Embryonic facial prominence (tissue), 1 donor: ENCODE results near the gene BMP2K.

Experiments
- DNase-seq: peaks from one replicate; pipeline ENCODE4 v3.0.0-alpha.2; 2016; ENCODE audit errors: extremely low spot score

Gene BMP2K

DNA sequence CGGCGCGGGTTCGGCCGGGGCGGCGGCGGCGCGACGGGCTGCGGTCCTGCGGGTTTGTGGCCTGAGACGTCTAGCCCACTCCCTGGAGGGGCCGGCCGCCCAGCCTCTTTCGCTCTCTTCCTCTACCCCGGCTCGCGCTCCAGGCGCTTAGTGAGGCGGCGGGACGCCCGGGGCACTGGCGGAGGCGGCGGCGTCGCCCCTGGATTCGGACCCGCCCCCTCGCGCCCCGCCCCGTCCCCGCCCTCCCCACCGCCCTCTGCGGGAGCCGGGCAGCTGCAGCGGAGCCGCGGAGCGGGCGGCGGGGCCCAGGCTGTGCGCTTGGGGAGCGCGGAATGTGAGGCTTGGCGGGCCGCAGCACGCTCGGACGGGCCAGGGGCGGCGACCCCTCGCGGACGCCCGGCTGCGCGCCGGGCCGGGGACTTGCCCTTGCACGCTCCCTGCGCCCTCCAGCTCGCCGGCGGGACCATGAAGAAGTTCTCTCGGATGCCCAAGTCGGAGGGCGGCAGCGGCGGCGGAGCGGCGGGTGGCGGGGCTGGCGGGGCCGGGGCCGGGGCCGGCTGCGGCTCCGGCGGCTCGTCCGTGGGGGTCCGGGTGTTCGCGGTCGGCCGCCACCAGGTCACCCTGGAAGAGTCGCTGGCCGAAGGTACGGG lies at the start of gene BMP2K:
TSS of gene BMP2K (plus strand) at position 272 of the 650 bp plus-strand sequence. CDS start at position 466, 194 bp downstream.
- peak; percentile 51 for DNase-seq

GRCh38 chr4:78726546-78726945 lies 49.6 kb upstream of the BMP2K start:
- no peak for DNase-seq

DNA sequence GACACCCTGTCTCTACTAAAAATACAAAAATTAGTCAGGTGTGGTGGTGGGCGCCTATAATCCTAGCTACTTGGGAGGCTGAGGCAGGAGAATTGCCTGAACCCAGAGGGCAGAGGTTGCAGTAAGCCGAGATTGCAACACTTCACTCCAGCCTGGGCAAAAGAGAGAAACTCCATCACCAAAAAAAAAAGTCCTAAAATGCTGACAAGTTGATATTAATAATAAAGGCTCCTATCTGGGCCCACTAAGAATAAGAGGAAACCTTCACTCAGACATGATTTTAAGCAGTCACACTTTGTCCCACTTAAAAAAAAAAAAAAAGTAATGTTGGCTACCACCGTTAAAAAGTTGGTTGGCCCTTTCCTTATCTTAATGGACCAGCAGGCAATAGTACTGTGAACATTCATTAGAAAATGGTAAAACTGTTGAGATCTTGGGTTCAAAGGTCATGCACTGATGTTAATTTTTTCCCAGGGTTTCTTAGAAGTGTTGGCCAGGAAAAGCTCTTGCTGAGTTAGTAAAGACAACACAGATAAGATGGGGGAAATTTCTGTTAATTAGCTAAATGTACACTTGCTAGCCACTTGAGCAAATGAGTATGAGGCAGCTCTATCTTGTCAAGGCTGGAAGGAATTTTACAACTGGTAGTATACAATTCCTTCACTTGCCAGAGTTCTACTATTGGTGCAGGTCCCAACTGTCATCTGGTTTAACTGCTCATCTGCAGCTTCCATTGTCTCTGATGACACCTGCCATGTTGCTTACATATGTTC lies 43.6 kb upstream of the BMP2K start:
- no peak for DNase-seq

DNA sequence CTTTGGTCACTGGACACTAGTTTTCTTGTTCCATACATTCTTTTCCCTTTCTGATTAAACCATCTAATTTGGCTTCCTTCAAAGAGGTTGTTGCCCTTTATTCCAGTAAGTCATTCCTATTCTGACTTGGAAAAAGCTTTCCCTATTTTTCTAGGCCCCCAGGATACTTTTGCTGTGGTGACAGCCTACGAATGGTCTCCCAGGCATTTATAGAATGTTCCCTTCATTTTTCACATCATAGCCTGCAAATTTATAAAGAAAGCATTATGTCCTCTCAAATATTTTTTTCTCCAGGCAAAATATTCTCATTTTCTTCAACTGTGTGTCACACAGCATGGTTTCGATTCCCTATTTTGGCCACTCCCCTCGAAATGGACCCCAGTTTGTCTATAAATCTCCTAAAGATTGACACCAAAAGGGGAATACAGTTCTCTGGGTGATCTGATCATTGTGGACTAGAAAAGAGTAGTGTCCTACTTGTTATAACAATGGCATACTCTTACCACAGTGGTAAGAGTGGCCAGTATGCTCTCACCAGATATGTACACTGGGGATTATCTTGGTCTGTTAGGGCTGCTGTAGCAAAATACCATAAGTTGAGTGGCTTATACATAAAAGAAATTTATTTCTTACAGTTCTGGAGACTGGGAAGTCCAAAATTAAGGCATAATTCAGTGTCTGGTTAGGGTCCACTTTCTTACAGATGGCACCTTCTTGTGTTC lies 41.5 kb upstream of the BMP2K start:
- no peak for DNase-seq

- DNase-seq, result no peak
Measured at GRCh38 chr4:78735697-78736096, 40.5 kb upstream of the BMP2K start.

DNA sequence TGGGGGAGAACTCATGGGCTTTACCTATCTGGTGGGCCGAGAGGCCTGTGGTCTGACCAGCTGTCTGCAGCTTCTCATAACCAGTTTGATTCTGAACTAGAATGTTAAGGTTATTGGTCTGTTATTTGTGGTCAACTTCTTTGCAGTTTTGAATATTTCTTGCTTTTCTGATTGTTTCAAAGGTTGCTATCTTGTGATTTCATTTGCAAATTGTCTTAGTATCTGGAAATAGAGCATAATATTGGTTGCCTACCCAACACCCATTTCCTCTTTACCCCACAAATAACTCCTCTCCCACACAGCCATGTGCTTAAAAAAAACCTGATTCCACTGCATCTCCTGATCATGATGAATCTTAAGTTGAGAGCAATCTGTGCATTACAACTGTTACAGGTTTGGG lies 39.1 kb upstream of the BMP2K start:
- DNase-seq, result no peak

DNA sequence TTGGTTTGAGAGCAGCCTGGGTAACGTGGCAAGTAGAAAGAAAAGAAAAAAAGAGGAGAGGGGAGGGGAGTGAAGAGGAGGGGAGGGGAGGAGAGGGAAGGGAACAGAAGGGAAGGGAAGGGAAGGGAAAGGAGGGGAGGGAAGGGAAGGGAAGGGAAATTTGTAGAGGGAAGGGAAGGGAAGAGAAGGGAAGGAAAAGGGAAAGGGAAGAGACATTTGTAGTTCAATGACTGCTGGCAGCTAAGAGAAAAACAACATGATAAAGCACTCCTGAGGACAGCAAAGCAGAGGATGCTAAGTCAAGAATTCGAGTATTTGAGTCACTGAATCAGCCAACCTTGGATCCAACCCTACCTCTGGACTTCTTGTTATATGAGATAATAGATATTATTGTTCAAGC lies 38.2 kb upstream of the BMP2K start:
- no peak for DNase-seq

- no peak for DNase-seq
Measured at GRCh38 chr4:78742300-78742699, 33.9 kb upstream of the BMP2K start.

GRCh38 chr4:78747475-78747922 lies 28.7 kb upstream of the BMP2K start:
- DNase-seq, result no peak

DNA sequence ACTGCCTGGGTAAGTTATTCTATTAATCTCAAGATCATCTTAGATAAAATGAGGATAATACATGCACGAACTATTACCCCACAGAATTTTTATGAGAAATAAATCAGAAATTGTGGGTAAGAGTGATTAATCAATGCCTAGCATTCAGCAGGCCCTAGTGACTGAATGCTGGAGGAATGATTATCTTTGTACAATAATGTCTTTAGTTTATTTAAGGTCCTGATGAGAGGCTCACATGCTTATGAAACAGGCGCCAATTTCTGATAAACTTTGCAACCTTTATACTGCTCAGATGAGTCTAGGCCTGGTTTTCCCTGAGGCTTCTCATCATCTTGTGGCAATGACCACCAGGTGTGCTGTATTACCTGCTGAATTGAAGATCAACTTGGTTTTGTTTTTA lies 27.8 kb upstream of the BMP2K start:
- DNase-seq, result no peak

GRCh38 chr4:78749258-78749971 lies 26.7 kb upstream of the BMP2K start:
- DNase-seq, result no peak

DNA sequence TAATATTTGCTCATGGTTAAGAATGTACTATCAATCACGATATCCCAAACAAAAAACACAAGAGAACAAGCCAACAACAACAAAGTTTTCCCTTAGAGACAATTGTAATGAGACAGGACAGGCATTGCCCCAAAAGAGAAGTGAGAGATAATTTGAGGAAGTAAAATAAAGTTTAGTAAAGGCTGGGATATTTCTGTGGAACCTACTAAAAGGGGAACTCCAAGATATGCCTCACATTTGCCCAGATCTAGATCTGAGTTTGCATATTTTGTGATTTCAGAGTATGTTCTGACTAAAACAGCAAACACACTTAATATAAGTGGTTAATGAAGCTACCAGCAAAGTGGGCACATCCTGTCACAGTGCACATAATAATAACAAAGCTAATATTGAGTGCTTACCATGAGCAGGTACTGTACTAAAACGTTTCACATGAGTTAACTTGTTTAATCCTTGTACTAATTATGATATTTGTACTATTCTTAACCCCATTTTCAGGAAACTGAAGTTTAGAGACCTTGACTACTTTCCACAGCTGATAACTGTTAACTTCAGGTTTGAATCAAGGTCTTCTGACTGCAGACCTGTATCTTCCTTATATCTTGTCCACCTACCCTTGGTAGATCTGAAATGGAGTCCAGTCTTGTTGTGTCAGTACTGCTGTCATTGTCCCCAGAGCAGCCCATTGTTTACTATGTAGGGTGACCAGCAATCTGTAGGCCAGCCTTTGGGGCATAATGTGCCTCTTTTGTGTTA lies 26.0 kb upstream of the BMP2K start:
- DNase-seq, result no peak

- no peak for DNase-seq
Measured at GRCh38 chr4:78753091-78753490, 23.1 kb upstream of the BMP2K start.

DNA sequence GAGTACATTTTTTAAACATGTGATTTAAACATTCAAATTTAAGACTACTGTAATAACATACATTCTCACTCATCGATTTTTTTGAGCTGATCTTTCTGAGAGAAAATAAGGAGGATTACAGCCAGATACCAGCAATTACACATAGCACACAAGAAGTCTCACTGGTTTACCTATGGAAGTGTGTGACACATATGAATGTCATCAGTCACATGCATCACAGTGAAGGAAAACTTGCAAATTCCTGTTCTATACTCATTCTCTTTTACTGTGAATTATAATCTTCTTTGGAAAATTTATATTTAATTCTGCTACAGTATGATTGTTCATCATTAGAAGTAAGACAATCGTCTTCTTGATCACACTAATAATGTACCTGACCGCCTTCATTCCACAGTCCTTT lies 21.3 kb upstream of the BMP2K start:
- no peak for DNase-seq

- no peak for DNase-seq
Measured at GRCh38 chr4:78756137-78756536, 20.0 kb upstream of the BMP2K start.

- DNase-seq, result no peak
Measured at GRCh38 chr4:78756776-78757175, 19.4 kb upstream of the BMP2K start.

DNA sequence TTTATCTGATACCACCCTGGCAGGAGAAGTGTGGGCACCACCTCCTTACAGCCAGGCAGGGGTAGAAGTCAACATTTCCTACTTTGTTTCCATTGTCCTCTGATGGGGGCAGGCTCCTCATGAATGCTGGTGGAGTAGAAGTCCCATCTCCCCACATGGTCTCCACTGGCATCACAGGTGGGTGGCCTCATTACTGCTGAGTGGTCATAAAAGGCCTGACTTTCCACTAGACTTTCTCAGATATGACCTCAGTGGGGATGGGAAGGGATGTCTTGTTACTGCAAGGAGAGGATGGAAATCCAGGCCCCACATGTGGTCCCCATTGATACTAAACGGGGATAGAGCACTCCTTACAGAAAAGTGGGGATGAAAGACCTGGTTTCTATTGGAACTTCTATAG lies 18.6 kb upstream of the BMP2K start:
- DNase-seq, result no peak

GRCh38 chr4:78758085-78758484 lies 18.1 kb upstream of the BMP2K start:
- no peak for DNase-seq

DNA sequence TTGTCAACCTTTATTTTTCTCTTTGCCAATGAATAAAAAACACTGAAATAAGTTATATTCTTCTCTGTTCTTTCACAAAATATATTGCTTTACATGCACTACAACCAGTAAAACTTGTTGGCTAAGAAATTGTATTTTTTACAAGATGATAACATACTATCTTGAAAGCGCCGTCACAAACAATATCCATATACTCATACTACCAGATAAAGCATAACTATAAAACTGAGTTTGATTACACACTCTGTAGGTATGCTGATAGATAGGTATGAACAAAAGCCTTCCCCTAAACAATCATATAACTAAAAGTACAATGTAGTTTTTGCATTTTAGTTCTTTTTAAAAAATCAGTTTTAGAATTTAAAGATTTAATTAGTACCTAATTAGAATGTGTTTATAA lies 13.6 kb upstream of the BMP2K start:
- DNase-seq, result no peak

- DNase-seq, result no peak
Measured at GRCh38 chr4:78763251-78763650, 12.9 kb upstream of the BMP2K start.

GRCh38 chr4:78763763-78764387 lies 12.3 kb upstream of the BMP2K start:
- DNase-seq, result no peak
